HG02642 (cell line): ENCODE results near the gene C1orf226.

Experiments used
- ATAC-seq: cut with Tn5 transposase; IDR thresholded peaks from one replicate; pipeline ENCODE4 v1.9.1; 2021; ENCODE audit warnings: mild to moderate bottlenecking; ENCODE audit not compliant: unreplicated experiment, poor library complexity

Gene C1orf226

GRCh38 chr1:162365284-162366020 is 16.1 kb upstream of the C1orf226 start:
- no peak for ATAC-seq

DNA sequence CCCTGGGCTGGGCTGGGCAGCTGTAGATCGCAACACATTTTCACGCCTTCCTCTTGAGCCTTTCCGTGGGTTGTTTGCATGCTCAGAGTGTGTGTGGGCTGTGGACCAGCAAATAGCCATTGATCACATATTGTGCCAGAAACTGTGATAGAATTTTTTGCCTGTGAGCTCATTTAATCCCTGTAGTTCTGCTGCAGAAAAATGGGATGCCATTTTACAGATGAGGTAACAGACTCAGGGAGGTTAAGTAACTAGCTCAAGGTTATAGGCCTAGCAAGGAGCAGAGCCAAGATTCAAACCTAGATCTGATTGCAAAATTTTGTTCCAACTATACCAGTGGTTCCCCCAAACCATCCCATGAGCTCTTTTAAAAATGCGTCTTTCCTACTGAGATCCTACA is 15.4 kb upstream of the C1orf226 start:
- ATAC-seq: no peak

- ATAC-seq: no peak
Measured at GRCh38 chr1:162366671-162367070, 14.9 kb upstream of the C1orf226 start.

DNA sequence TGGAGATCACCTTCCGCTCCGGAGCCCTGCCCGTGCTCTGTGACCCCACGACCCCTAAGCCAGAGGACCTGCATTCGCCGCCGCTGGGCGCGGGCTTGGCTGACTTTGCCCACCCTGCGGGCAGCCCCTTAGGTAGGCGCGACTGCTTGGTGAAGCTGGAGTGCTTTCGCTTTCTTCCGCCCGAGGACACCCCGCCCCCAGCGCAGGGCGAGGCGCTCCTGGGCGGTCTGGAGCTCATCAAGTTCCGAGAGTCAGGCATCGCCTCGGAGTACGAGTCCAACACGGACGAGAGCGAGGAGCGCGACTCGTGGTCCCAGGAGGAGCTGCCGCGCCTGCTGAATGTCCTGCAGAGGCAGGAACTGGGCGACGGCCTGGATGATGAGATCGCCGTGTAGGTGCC is 14.5 kb upstream of the C1orf226 start:
- ATAC-seq: no peak

- ATAC-seq: no peak
Measured at GRCh38 chr1:162367772-162368171, 13.8 kb upstream of the C1orf226 start.

DNA sequence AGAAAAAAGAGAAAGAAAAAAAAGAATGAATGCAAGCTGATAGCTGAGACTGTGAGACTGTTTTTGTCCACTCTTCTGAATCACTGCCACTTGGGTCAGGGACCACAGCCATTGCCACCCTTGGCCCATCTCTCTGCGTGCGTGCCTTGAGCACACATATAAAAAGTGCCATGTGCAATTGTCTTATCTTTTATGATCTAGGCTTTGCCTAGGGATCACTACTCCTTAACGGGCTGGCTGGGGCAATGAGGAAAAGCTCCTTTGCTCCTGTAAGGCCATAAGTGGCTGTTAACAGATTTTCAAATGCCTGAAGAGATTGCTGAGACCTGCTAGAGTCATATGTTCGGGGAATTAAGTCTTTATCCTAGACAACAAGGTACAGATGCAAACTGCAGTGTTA is 13.1 kb upstream of the C1orf226 start:
- no peak for ATAC-seq

DNA sequence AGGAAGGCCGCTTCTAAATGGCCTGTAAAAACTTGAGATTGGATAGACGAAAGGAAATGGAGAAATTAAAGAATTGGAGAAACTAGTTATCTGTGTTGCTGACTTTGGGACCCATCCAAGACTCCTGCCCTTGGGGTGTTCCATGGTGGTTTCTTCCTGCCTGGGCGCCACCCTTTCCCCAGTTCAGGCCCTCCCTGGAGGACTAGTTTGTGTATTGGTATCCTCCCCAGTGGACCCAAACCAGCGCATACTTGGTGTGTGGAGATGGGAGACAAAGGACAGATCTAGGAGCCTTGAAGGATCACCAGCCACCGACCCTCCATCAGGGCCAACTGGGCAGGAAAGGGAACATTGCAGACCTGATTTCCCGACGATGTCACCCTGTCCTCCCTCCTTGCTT is 12.0 kb upstream of the C1orf226 start:
- no peak for ATAC-seq

- ATAC-seq: no peak
Measured at GRCh38 chr1:162370161-162370560, 11.4 kb upstream of the C1orf226 start.

DNA sequence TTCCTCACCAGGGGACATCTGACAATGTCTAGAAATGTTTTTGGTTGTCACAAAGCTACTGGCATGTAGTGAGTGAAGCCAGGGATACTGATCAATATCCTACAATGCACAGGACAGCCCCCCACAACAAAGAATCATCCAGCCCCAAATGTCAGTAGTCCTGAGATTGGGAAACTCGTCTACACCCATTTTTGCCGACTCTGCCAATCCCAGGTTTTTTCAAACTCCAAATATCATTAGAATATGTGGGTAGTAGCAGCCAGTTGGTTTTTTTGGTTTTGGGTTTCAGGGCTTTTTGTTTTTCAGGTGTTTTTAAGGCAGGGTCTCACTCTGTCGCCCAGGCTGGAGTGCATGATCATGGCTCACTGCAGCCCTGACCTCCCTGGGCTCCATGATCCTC is 10.8 kb upstream of the C1orf226 start:
- ATAC-seq: no peak

GRCh38 chr1:162371611-162372010 is 9.9 kb upstream of the C1orf226 start:
- no peak for ATAC-seq

DNA sequence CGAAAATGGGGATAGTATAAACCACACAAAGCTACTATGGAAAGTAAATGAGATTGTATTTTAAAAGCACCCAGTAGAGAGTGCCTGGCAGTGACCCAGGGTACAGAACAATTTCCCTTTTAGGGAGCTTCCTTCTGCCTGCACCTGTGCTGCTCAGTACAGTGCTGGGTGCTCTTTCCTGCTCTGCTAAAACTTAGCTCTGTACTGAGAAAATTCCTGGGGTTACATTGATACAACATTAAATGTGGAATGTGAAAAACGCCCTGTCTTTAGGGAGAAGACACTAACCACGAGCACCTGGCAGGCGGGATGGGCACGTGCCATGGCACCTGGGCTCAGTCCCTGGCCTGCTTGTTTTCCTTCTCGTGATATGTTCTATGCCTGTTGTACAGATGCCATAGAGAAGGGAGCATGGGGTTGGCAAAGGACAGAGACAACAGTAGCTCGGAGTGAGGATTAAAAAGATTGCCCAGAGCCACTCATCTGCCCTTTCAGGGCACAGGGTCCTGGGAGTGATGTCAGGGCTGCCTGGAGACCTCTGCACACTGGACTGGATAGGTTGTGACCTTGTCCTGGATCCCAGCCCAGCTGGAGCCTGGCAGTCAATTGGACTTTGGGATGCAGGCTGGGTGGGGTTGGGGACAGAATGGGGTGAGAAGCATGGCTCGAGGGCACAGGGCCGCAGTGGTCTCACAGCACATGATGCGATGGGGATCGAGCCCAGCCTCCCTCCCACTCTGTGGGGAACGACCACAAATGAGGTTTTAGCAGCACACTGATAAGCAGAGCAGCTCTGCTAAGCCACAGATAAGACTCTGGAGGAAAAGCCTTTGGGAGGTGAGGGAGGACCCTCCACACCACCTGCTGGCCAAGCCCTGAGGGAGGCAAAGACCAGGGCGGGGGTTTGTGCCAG is 9.1 kb upstream of the C1orf226 start:
- no peak for ATAC-seq

GRCh38 chr1:162373072-162373427 is 8.5 kb upstream of the C1orf226 start:
- ATAC-seq: no peak

DNA sequence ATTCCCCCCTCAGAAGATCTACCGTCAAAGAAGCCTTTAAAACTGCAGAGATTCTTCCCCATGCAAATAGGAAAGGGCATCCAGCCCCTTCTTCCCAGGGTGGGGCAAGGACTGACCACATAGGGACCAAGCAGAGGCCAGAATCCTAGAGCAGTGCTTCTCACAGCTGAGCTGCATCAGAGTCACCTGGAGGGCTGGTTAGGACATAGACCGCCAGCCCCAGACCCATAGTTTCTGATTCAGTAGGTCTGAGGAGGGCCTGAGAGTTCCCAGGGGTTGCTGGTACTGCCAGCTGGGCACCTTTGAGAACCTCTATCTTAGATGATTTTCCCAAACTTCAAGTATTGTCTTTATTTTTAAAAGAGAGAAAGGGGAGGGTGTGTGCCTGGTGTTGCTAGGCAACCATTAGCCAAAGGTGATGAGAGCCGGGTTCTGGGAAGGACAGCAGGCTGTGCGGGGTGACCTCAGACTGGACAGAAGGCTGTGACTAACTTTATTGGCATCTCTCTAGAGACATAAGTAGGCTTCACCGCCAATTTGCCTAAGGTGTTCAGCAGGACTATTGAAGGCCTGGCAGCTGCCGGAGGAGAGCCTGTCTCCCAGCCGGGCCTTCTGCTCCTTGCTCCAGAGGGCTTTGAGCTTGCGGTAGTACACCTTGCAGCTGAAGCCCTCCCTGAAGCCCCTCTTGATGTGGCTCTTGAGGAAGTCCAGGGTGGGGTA is 7.8 kb upstream of the C1orf226 start:
- ATAC-seq: no peak

GRCh38 chr1:162374406-162374805 is 7.1 kb upstream of the C1orf226 start:
- no peak for ATAC-seq

DNA sequence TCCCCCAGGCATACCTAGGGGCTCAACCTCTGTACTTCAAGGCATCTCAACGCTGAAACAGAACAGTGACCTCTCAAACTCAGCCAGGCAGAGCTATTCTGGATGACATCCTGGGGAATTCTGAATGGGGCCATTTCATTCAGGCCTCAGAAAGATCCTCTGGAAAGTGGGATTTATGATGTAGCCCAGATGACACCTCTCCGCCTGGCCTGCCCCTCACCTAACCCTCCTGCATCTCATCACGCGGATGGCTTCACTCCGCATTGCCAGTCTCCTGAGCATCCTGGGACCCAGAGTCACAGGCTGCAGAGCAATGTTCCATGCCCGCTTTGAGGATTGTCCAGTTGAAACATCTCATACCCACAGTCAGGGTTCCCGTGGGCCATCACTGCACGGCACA is 6.1 kb upstream of the C1orf226 start:
- ATAC-seq: no peak

- no peak for ATAC-seq
Measured at GRCh38 chr1:162376691-162377090, 4.8 kb upstream of the C1orf226 start, which contains the start of gene SPATA46. SPATA46 (minus strand) TSS chr1:162376854; CDS start chr1:162376790, 64 bp downstream.

GRCh38 chr1:162380061-162380846 is 1.3 kb upstream of the C1orf226 start:
- no peak for ATAC-seq

DNA sequence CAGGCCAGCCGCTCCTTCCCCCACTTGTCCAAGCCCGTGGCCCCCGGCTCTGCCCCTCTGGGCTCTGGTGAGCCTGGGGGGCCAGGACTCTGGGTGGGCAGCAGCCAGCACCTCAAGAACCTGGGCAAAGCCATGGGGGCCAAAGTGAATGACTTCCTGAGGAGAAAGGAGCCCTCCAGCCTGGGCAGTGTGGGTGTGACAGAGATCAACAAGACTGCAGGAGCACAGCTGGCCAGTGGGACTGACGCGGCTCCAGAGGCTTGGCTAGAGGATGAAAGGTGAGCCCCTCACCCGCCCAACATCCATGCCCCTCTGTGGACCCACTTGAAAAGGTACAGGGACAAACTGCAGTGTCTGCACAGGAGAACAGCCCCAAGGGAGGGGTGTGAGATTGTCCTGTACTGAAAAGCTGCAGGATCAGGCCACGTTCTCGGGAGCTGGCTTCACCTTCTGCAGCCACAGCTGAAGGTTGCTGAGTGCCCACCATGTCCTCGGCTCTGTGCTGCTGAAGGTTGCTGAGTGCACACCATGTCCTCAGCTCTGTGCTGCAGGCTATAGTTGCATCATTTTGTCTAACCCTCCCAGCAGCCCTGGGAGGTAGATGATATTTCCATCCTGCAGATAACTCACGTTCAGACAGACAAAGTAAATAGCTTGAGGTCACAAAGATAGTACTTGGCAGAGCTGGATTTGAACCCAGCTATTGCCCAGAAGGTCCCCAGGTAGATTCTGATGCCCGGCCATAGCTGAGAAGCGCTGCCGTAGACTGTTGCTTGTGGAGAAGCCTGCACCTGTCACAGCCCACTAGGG is 618 bp downstream of the C1orf226 start:
- ATAC-seq: no peak

GRCh38 chr1:162383091-162383490 is 1.6 kb downstream of the C1orf226 start:
- no peak for ATAC-seq
